HepG2 (cell line): ENCODE measurements around the gene NVL. TPM values are rescaled to one million over a fixed set of nuclear protein-coding genes. Genes with fewer than 3 reads are reported as not detected.

Source experiments
- HMGXB3 ChIP-seq: sonication (generic); formaldehyde crosslinking; IDR thresholded peaks from 2 replicates; pipeline ENCODE4 v1.4.0; 2020; ENCODE audit warnings: missing genetic modification reagents, borderline replicate concordance
- KDM2A ChIP-seq: sonication (generic); formaldehyde crosslinking; IDR thresholded peaks from 2 replicates; pipeline ENCODE4 v1.4.0; 2020; ENCODE audit warnings: low read depth, missing genetic modification reagents, borderline replicate concordance
- PAX8 ChIP-seq: sonication (generic); formaldehyde crosslinking; IDR thresholded peaks from 2 replicates; pipeline ENCODE4 v1.8.0; 2022; ENCODE audit warnings: mild to moderate bottlenecking, missing genetic modification reagents, borderline replicate concordance
- PLRG1 ChIP-seq: fragments of 450-650 bp; conservative IDR thresholded peaks from 2 replicates; pipeline ENCODE4 v1.6.1; 2016
- POGK ChIP-seq: sonication (generic); formaldehyde crosslinking; conservative IDR thresholded peaks from 2 replicates; pipeline ENCODE4 v1.8.0; 2022; ENCODE audit warnings: mild to moderate bottlenecking, moderate library complexity, missing genetic modification reagents
- SOX6 ChIP-seq, 2 experiments: fragments of 450-650 bp in 1 of 2; sonication (generic) in 1 of 2; formaldehyde crosslinking in 1 of 2; IDR thresholded peaks; 2 replicates each; pipeline versions ENCODE4 v1.4.0 to v1.6.1; 2017 to 2020; ENCODE audit warnings: antibody characterized with exemption in 1 of 2, mild to moderate bottlenecking in 1 of 2, missing genetic modification reagents in 1 of 2
- THAP7 ChIP-seq: sonication (generic); formaldehyde crosslinking; IDR thresholded peaks from 2 replicates; pipeline ENCODE4 v1.8.1; 2023; ENCODE audit warnings: mild to moderate bottlenecking, missing genetic modification reagents
- WIZ ChIP-seq: sonication (generic); formaldehyde crosslinking; IDR thresholded peaks from 2 replicates; pipeline ENCODE4 v1.5.1; 2020; ENCODE audit warnings: mild to moderate bottlenecking, missing genetic modification reagents
- ZBTB20 ChIP-seq: sonication (generic); formaldehyde crosslinking; IDR thresholded peaks from 2 replicates; pipeline ENCODE4 v1.8.1; 2023; ENCODE audit warnings: missing genetic modification reagents, low read depth, mild to moderate bottlenecking, borderline replicate concordance
- ZHX2 ChIP-seq, 2 experiments: sonication (generic) in 1 of 2; formaldehyde crosslinking in 1 of 2; IDR thresholded peaks; 2 replicates each; pipeline versions ENCODE4 v1.6.1 to v1.9.0; 2014 to 2022; ENCODE audit warnings: antibody characterized with exemption in 1 of 2, borderline replicate concordance in 1 of 2, inconsistent platforms in 1 of 2, low read depth in 1 of 2, missing genetic modification reagents in 1 of 2
- ZNF207 ChIP-seq: fragments of 450-650 bp; IDR thresholded peaks from 2 replicates; pipeline ENCODE4 v1.6.1; 2016; ENCODE audit warnings: antibody characterized with exemption, borderline replicate concordance
- polyA plus RNA-seq, 8 experiments: library from polyadenylated mRNA; depleted of rRNA in 3 of 8; stranded (reverse) in 7 of 8; unstranded in 1 of 8; fragments of >200 nt; fragmentation: Illumina TruSeq in 4 of 8; extraction: Trizol in 4 of 8; gene quantifications; 2 replicates each; pipeline versions ENCODE4 v1.2.1 to v1.2.3, GENCODE V29; 2011 to 2016; ENCODE audit warnings: low read depth in 4 of 8, missing spikeins in 1 of 8, mixed read lengths in 1 of 8; ENCODE audit not compliant: insufficient read depth in 1 of 8
- total RNA-seq, 5 experiments: library from RNA; depleted of rRNA; stranded (reverse); fragments of >200 nt; fragmentation: Illumina TruSeq; extraction: Trizol; gene quantifications; 2 replicates each; pipeline ENCODE4 v1.2.3, GENCODE V29; 2016; ENCODE audit warnings: low read depth in 1 of 5

The NVL gene
- total and polyA plus RNA-seq, 2 of the 13 experiments (the other 11 are each of a cell fraction or from before 2014, with no cell fraction given) = 8.3 to 21.0 TPM

- TF ChIP-seq POGK (no peak; the same call in 1 of the 2 replicates), WIZ (CRISPR knock-in tag) (no peak), PAX8 (CRISPR knock-in tag) (no peak), PLRG1 (no peak), KDM2A (CRISPR knock-in tag) (no peak; the same call in 1 of the 2 replicates), SOX6 (IDR thresholded peaks at IDR 0.05) (no peak), SOX6 (CRISPR knock-in tag; IDR thresholded peaks at IDR 0.05) (peak; percentile 40; the same call in 1 of the 2 replicates), ZNF207 (no peak), ZHX2 (IDR thresholded peaks at IDR 0.05; ENCODE audit: low read depth) (no peak), ZHX2 (CRISPR knock-in tag; IDR thresholded peaks at IDR 0.05; ENCODE audit: borderline replicate concordance) (peak; percentile 43; the same call in 1 of the 2 replicates), ZBTB20 (no peak), HMGXB3 (CRISPR knock-in tag) (peak; percentile 77; the same call in 1 of the 2 replicates), THAP7 (CRISPR knock-in tag) (0 out of 2 replicates have a peak, but pooled peaks have one; percentile 29)
Measured at GRCh38 chr1:224356685-224357625, 27.0 kb upstream of the NVL start, which contains the start of gene CNIH4 (continued).
